MM.1S (cell line): ENCODE results near the gene VGLL4.

Experiments used
- EZH2phosphoT487 ChIP-seq: fragments of 300-600 bp; sonication (generic); IDR thresholded peaks from 2 replicates; pipeline ENCODE4 v1.6.1; 2018; ENCODE audit warnings: antibody characterized with exemption, low read length
- TF ChIP-seq, protein P1 (sequence below): fragments of 300-600 bp; sonication (generic); IDR thresholded peaks from 2 replicates; pipeline ENCODE4 v1.5.1; 2016; ENCODE audit warnings: antibody characterized with exemption, low read length, mixed read lengths

DNA sequence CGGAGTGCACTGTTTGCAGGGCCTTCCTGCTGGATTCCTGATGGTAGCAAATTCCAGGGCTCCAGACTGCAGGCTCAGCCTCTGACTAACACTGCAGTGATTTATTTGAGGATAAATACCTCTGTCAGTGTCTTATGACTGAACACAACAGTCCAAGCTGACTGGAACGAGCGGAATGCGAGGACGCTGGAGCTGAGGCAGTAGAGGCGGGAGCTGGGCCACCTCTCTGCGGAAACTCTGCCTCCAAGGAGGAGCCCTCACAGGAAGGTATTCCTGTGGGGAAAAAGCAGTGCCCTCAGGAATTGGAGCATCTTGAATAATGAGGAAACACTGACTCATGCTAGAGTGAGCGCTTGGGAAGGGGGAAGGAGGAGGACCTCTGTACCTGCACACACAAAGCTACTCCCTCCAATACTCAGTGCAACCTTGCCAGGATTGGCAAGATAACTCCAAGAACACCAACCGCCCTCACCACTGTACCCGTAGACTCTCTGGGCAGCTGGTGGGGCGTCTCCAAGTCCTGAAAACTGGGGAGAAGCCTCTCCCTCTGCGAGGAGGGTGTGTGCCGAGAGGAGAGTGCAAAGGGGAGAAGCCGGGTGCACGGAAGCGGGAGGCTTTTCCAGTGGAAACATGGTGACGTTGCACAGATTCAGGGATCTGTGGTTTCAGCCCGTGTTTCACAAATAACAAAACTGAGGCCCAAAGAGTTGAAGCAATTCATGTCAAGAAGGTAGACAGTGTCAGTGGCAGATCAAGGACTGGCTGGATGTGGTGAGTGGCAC is 43.0 kb downstream of the VGLL4 start:
- TF ChIP-seq, protein P1, sequence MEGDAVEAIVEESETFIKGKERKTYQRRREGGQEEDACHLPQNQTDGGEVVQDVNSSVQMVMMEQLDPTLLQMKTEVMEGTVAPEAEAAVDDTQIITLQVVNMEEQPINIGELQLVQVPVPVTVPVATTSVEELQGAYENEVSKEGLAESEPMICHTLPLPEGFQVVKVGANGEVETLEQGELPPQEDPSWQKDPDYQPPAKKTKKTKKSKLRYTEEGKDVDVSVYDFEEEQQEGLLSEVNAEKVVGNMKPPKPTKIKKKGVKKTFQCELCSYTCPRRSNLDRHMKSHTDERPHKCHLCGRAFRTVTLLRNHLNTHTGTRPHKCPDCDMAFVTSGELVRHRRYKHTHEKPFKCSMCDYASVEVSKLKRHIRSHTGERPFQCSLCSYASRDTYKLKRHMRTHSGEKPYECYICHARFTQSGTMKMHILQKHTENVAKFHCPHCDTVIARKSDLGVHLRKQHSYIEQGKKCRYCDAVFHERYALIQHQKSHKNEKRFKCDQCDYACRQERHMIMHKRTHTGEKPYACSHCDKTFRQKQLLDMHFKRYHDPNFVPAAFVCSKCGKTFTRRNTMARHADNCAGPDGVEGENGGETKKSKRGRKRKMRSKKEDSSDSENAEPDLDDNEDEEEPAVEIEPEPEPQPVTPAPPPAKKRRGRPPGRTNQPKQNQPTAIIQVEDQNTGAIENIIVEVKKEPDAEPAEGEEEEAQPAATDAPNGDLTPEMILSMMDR = no peak
- TF ChIP-seq EZH2phosphoT487 = no peak
